Superior temporal gyrus (tissue), 1 donor: ENCODE measurements around the gene PRPS1L1.

Experiments
- DNase-seq: peaks from one replicate; pipeline ENCODE4 v3.0.0-alpha.2; 2016; ENCODE audit errors: extremely low spot score

PRPS1L1 gene

DNA sequence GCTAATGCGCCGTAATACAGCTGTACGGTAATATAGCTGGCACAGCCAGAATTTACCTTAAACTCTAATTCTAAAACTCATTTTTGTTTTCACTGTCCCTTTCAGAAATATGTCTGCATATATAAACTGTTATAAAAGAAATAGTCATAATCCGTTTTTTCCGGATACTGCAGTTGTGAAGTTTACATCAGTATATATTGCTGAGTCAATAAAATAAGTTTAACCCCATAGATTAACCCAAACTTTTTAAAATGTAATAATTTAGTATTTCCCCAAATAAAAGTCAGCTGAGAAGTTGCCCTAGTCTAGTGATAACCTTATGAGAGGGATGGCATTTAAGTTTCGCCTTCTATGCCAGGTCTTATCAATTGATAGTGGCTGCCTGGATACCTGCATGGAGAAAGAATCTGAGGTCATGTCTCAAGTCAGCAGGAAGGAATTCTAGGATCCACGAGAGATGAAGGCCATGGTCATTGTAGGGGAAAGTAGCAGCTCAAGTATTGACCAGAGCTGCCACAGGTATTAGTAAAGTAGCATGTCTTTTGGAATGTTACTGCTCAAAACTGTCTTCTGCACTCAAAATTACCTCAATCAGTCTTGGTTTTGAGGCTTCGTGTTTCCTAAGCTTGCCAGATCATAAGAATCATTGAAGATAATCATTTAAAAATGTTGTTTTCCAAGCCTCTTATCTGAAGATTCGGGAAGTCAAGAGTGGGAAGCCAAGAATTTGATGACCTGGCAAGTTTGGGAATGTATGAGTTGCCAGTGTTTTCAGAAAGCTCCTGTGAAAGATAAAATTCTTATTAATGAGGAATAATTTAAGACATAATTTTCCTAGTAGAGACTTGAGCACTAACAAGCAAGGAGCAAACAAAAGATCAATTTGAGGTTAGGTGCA lies 10.8 kb downstream of the PRPS1L1 start:
- DNase-seq: no peak

DNA sequence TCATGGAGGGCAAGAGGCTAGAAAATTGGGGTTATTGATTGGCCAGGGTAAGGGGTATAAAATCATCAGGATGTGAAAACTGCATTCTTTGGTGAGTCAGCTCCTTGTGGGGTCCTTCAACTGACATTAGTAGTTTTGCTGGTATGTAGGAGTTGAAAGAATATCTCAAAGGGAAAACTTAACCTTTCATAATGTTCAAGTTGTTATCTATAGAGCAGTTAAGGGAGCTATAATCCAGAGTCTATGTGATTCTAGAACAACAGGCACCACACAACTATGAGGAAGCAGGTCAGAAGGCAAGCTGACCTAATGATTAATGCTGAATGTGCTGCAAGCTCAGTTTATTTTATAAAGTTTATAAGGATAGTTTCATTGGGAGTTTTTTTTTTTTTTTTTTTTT lies 13.7 kb downstream of the PRPS1L1 start:
- DNase-seq: no peak

DNA sequence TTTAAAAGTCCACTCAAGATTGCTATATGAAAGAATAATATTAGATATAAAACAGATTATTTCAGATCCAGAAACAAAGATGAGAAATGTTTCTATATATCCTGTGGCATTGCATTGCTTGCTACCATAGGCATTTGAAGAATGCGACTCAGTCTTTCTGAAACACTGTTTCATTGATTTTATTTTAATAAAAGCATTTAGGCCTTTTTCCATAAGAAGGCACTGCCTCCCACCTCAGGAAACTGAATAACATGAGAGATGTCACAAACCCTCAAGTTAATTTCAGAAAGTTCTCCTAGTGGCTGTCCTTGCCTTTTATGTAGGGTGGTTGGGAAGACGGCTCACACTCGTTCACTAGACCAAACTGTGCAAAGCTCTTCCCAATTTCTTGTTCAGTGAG lies 23.3 kb downstream of the PRPS1L1 start:
- DNase-seq: no peak

DNA sequence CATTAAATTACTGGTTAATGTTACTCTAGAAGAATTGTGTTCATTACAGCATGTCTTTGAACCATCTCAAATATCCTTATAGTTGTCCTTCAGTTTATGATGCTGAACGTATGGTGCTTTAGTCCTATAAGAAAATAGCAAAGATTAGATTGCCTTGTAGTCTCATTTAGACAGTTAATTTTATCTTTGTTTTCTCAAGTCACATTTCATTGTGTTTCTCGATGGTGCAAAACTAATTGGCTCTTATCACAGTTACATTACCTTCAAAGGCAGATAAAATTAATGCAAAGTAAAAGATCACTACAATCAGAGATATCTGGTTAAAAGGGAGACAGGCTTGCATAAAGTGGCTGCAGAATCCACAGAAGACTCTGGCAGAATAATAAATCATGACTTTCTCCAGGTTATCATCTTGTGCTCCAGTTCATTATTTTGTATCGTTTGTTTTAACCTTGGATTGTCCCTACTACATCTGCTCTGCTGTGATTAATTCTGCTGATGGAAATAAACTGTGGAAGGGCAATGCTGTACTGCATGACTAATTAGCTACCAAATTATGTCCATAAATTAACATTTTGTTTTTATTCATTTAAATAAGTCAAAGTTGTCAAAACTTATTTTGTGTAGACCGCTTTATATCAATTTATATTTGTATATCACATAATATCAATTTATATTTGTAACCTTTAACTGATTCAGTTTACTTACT lies 24.2 kb downstream of the PRPS1L1 start:
- no peak for DNase-seq

DNA sequence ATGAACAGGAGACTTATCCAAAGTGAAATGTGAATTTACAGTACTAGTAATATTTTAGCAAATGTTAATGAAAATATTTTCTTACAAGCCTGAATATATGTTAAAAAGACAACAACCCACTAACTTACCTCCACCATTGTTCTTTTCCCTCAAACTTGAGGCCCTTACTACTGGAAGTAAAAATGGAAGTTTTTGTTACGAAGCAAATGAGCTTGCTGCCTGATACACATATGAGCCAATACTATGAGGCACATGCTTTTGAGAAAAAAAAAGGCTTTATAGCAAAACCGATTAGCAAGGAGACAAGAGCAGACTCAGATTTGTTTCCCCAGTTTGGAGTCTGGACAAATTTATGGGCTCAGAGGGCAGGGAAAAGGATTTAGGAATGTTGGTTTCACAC lies 29.0 kb downstream of the PRPS1L1 start:
- no peak for DNase-seq

GRCh38 chr7:17996442-17997223 lies 31.0 kb downstream of the PRPS1L1 start:
- no peak for DNase-seq

DNA sequence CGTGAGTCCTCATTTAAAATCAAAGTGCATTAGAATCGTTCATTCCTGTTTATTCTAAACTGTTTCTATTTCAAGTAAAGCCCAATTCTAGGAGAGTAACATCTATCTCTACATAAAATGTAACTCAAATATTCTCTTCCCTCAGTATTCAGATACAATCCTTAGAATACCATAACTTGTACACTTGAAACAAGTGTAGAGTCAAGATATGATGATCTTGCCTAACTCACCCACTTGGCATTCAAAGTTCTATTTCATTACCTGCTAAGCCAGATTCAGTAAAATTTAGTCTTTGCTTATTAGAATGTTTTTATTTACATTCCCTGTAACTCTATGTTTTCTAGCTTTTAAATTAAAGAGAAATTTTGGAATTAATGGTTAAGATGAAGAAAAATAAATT lies 31.6 kb downstream of the PRPS1L1 start:
- no peak for DNase-seq

- no peak for DNase-seq
Measured at GRCh38 chr7:17994079-17994850, 33.4 kb downstream of the PRPS1L1 start.

GRCh38 chr7:17991866-17992648 lies 35.6 kb downstream of the PRPS1L1 start:
- no peak for DNase-seq

- DNase-seq: no peak
Measured at GRCh38 chr7:17990761-17991160, 36.9 kb downstream of the PRPS1L1 start.

GRCh38 chr7:17989546-17989945 lies 38.1 kb downstream of the PRPS1L1 start:
- no peak for DNase-seq

DNA sequence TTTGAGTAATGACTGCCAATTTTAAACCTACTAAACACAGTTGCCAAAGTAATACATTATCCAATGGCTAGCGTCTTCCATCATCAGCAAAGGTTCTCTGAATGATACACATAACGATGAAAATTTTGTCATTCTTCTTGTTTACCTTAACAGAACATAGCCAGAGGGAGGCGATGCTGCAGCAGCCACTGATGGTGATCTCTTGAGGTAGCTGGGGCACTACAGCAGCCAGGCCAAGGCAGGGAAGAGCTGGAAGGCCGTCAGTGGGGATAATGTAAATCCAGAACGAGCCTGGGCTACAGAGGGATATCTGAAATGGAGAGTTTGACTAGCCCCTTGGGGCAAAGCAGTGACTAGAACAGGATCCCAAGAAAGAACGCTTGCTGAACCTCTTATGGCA lies 38.8 kb downstream of the PRPS1L1 start:
- DNase-seq: no peak

DNA sequence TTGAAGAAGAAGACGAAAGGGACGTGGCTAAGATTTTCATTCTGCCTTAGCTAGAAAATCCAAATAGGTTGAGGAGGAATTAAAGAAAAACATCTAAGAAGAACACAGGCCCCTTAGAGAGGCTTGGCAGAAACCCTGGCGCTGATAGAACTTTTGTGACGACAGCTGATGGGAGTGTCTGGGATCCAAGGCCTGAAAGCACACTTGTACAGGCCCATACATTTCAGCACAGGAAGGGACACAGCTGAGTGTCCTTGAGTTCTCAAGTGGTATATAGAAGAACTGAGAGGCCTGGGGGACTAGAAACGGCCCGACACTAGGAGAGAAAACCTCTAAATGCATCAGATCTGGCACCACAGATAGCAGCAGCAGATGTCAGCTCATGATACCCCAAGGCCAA lies 39.5 kb downstream of the PRPS1L1 start:
- DNase-seq: no peak

DNA sequence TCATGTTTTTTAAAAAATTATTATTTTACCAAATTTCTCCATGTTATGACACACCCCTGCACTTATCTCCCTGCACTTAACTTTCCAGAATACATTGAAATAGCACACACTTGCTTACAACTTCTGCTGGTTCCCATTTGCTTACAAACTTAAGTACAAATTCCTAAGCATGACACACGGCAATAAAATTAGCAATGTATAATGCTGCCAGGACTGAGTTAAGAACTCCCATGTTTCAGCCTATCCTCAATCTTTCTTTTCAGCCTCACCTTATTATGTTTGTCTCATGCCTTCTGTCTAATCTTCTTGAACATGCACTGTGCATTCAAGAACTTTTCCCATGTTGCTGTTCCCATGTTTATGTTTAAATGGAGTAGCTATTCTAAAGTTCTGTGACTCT lies 40.8 kb downstream of the PRPS1L1 start:
- DNase-seq: no peak

- no peak for DNase-seq
Measured at GRCh38 chr7:17985473-17986239, 42.0 kb downstream of the PRPS1L1 start.

GRCh38 chr7:17984288-17984687 lies 43.4 kb downstream of the PRPS1L1 start:
- no peak for DNase-seq

- no peak for DNase-seq
Measured at GRCh38 chr7:17983221-17984062, 44.2 kb downstream of the PRPS1L1 start.

DNA sequence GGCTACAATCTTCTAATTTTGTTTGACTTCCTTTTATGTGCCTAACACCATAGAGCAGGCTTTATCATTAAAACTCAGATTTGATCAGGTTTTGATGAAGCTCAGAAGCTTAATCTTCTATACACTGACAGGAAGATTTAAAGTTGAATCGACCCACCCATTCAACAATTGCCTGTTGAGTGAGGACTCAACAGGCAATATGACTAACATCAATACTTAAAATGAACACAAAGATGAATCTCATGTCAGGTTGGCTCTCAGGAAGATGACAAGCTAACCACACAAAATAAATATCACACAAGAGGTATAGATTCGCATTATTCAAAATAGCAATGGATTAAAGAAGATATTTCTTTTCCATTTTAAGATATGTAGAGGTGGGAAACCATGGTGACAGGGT lies 50.7 kb downstream of the PRPS1L1 start:
- DNase-seq: no peak
